ENCODE results near the gene PCOLCE2. TPM values are rescaled to one million over a fixed set of nuclear protein-coding genes. Genes with fewer than 3 reads are reported as not detected.

The PCOLCE2 gene
- total and polyA plus RNA-seq, 10 of the 15 experiments (the other 5 are each of a cell fraction or from before 2014, with no cell fraction given), result 0.11 to 7.6 (median 0.40) TPM

DNA sequence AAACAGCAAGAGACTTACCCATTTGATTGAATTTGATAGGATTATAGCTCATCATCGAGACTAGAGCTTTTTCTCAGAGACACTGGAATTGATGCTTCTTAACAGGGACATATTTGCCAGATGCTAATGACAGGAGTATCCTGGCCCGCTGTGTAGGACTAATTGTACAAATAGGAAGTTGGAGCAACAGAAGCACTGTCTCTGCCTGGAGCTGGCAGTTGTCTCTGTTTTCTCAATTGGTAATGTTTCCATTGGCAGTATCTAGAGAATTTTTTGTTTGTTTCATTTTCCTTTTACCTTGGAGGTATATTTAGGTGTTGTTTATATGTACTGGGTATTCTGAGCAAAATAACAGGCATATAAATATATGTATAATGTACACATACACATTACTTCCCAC lies 8.9 kb upstream of the PCOLCE2 start:
- H3K79me2 ChIP-seq (ENCODE audit: control insufficient read depth, insufficient read depth, low read length), result no peaks in the 10 kb centered on the region
- no peaks in the 10 kb centered on the region for H3K4me1 ChIP-seq (ENCODE audit: control insufficient read depth, insufficient read depth, low read length)
- ATAC-seq (no peak), FAIRE-seq (no peak), DNase-seq (ENCODE audit: low read depth, low spot score) (no peak)
- H4K20me1 ChIP-seq (ENCODE audit: control insufficient read depth, insufficient read depth), result no peaks in the 10 kb centered on the region
- H3K4me3 ChIP-seq, result no peak overlapping the region
- intact Hi-C loops (cut with micrococcal nuclease; ENCODE audit: unreplicated experiment) (no loop called here), in situ Hi-C loops (cut with MboI) (no loop called here)
- H3K9ac ChIP-seq (ENCODE audit: control insufficient read depth, insufficient read depth, low read length), result no peak overlapping the region
- WGBS (ENCODE audit: insufficient coverage, insufficient replicate concordance, low lambda C conversion rate, missing lambda C conversion rate), result 51% methylated on average over 2 of the region's 2 CpGs
- no peak overlapping the region for H3K27ac ChIP-seq (ENCODE audit: control insufficient read depth, insufficient read depth)
- H2AFZ ChIP-seq (ENCODE audit: control insufficient read depth, low read depth, low read length), result no peak overlapping the region
- no peaks in the 10 kb centered on the region for H3K9me3 ChIP-seq (replicated peaks; ENCODE audit: control insufficient read depth, insufficient read depth, low read length)
- no peaks in the 10 kb centered on the region for H3K27me3 ChIP-seq (replicated peaks in 1 of 2; ENCODE audit: control insufficient read depth in 2 of 2, insufficient read depth in 2 of 2, low read length in 1 of 2)
- BruUV-seq (replicated peaks), result no TSS peak
- no peaks in the 10 kb centered on the region for H3K36me3 ChIP-seq (ENCODE audit: control insufficient read depth in 2 of 2, insufficient read depth in 2 of 2, low read length in 1 of 2)
- H3K4me2 ChIP-seq (ENCODE audit: control insufficient read depth, insufficient read depth), result no peak overlapping the region
- ChIA-PET CTCF (interaction anchor here (0.6 to 1.3 kb wide), 4 partner anchors 33 to 98 kb away, joined by 3 to 4 read pairs (median 3); no protein-coding TSS in a partner anchor), SMC1A (ENCODE audit: uncharacterized antibody, unreplicated experiment) (interaction anchor here (0.9 kb wide), 1 partner anchor 12 kb away, joined by 4 read pairs; no protein-coding TSS in a partner anchor), POLR2A (no interaction called here), RAD21 (ENCODE audit: unreplicated experiment) (interaction anchor here (0.9 kb wide), 1 partner anchor 143 kb away, joined by 5 read pairs; no protein-coding TSS in a partner anchor)
- TF ChIP-seq, protein P1, sequence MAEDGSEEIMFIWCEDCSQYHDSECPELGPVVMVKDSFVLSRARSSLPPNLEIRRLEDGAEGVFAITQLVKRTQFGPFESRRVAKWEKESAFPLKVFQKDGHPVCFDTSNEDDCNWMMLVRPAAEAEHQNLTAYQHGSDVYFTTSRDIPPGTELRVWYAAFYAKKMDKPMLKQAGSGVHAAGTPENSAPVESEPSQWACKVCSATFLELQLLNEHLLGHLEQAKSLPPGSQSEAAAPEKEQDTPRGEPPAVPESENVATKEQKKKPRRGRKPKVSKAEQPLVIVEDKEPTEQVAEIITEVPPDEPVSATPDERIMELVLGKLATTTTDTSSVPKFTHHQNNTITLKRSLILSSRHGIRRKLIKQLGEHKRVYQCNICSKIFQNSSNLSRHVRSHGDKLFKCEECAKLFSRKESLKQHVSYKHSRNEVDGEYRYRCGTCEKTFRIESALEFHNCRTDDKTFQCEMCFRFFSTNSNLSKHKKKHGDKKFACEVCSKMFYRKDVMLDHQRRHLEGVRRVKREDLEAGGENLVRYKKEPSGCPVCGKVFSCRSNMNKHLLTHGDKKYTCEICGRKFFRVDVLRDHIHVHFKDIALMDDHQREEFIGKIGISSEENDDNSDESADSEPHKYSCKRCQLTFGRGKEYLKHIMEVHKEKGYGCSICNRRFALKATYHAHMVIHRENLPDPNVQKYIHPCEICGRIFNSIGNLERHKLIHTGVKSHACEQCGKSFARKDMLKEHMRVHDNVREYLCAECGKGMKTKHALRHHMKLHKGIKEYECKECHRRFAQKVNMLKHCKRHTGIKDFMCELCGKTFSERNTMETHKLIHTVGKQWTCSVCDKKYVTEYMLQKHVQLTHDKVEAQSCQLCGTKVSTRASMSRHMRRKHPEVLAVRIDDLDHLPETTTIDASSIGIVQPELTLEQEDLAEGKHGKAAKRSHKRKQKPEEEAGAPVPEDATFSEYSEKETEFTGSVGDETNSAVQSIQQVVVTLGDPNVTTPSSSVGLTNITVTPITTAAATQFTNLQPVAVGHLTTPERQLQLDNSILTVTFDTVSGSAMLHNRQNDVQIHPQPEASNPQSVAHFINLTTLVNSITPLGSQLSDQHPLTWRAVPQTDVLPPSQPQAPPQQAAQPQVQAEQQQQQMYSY (CRISPR knock-in tag; IDR thresholded peaks at IDR 0.05), result no peak
- no peak for TF ChIP-seq LARP7 (IDR thresholded peaks at IDR 0.05)
- no peak for TF ChIP-seq ATF7 (IDR thresholded peaks at IDR 0.05; ENCODE audit: low read depth)
- TF ChIP-seq, protein P2, sequence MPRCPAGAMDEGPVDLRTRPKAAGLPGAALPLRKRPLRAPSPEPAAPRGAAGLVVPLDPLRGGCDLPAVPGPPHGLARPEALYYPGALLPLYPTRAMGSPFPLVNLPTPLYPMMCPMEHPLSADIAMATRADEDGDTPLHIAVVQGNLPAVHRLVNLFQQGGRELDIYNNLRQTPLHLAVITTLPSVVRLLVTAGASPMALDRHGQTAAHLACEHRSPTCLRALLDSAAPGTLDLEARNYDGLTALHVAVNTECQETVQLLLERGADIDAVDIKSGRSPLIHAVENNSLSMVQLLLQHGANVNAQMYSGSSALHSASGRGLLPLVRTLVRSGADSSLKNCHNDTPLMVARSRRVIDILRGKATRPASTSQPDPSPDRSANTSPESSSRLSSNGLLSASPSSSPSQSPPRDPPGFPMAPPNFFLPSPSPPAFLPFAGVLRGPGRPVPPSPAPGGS (IDR thresholded peaks at IDR 0.05; ENCODE audit: borderline replicate concordance, insufficient read depth, low read depth, low read length, poor library complexity, severe bottlenecking), result no peak
- TF ChIP-seq ZBTB33 (IDR thresholded peaks at IDR 0.05), result no peak
- no peak for TF ChIP-seq NBN (IDR thresholded peaks at IDR 0.05)
- no peak for TF ChIP-seq ETV6 (conservative IDR thresholded peaks at IDR 0.05 in 1 of 2, IDR thresholded peaks at IDR 0.05 in 1 of 2; ENCODE audit: borderline replicate concordance in 1 of 2, low read depth in 1 of 2)
- TF ChIP-seq MEF2A (IDR thresholded peaks at IDR 0.05; ENCODE audit: insufficient read depth, low read depth, low read length), result no peak
- no peak for TF ChIP-seq ZNF217 (IDR thresholded peaks at IDR 0.05)
- no peak for TF ChIP-seq SMC3 (IDR thresholded peaks at IDR 0.05; ENCODE audit: borderline replicate concordance, low read length)
- no peak for TF ChIP-seq NKRF (conservative IDR thresholded peaks at IDR 0.05)
- TF ChIP-seq EGR1 (IDR thresholded peaks at IDR 0.05; ENCODE audit: borderline replicate concordance in 1 of 2, low read depth in 2 of 2, low read length in 2 of 2), result no peak

All from GM12878 (cell line).